AG04449 (cell line): ENCODE results near the gene OR7C1.
"Not testable (repeated sequence)": the region's sequence is repeated elsewhere in the genome, so short reads cannot be mapped to it uniquely, and the experiment has no call there.

Experiments used
- CTCF ChIA-PET: fragments of 350-600 bp; formaldehyde crosslinking; extraction: SDS; loops from one replicate; lab custom pipeline; 2021; ENCODE audit warnings: antibody characterized with exemption; lab: Yijun Ruan, JAX
- POLR2A ChIA-PET: fragments of 400-600, 350-600 bp; formaldehyde crosslinking; extraction: SDS; loops from one replicate; lab custom pipeline; 2020; ENCODE audit warnings: antibody characterized with exemption, inconsistent platforms; lab: Yijun Ruan, JAX
- DNase-seq: peaks from one replicate; pipeline ENCODE4 v3.0.0-alpha.2; 2010; ENCODE audit warnings: low read depth, low spot score
- H3K4me3 ChIP-seq: 2 replicates; pipeline ENCODE4 v1.5.1; 2011; ENCODE audit warnings: low read depth, mild to moderate bottlenecking, control low read depth, low read length
- TF ChIP-seq, protein P1 (sequence below): IDR thresholded peaks from one replicate; pipeline ENCODE4 v1.5.1; 2011; ENCODE audit warnings: mild to moderate bottlenecking, moderate library complexity, low read length, control low read depth, inconsistent platforms; ENCODE audit not compliant: insufficient read depth; ENCODE audit errors: missing control alignments

The OR7C1 gene

DNA sequence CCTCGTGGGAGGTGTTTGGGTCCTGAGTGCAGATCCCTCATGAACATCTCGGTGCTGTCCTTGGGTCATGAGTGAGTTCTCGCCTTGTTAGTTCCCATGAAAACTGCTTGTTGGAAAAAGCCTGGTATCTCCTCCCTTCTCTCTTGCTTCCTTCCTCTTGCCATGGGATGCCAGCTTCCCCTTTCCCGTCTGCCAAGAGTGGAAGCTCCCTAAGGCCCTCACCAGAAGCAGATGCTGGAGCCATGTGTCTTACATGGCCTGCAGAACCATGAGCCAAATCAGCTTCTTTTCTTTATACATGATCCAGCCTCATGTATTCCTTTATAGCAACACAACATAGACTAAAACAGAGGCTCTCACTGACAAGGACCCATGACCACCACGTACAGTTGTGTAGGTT is 64.8 kb downstream of the OR7C1 start:
- ChIA-PET CTCF (no interaction called here), POLR2A (no interaction called here)
- no peak overlapping the region for H3K4me3 ChIP-seq
- TF ChIP-seq, protein P1, sequence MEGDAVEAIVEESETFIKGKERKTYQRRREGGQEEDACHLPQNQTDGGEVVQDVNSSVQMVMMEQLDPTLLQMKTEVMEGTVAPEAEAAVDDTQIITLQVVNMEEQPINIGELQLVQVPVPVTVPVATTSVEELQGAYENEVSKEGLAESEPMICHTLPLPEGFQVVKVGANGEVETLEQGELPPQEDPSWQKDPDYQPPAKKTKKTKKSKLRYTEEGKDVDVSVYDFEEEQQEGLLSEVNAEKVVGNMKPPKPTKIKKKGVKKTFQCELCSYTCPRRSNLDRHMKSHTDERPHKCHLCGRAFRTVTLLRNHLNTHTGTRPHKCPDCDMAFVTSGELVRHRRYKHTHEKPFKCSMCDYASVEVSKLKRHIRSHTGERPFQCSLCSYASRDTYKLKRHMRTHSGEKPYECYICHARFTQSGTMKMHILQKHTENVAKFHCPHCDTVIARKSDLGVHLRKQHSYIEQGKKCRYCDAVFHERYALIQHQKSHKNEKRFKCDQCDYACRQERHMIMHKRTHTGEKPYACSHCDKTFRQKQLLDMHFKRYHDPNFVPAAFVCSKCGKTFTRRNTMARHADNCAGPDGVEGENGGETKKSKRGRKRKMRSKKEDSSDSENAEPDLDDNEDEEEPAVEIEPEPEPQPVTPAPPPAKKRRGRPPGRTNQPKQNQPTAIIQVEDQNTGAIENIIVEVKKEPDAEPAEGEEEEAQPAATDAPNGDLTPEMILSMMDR, result no peak
- DNase-seq, result no peak

GRCh38 chr19:14769201-14769600 is 65.8 kb downstream of the OR7C1 start:
- CTCF ChIA-PET, result no interaction called here

DNA sequence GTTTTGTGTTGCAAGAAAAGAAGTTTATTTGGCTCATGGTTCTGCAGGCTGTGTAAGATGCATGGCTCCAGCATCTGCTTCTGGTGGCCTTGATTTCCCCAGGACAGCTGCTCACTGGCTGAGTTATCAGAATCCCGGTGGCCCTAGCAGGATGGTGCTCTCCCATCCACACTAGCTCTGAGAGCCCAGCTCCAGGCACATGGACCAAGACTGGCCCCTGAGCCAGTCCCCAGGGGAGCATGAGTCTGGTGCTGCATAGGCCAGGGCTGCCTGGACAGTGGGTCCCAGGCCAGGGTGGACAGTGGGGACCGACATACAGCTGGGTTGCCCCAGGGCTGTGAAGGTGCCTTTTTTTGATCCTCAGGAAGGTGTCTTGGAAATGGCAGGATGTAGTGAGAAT is 67.0 kb downstream of the OR7C1 start:
- no peak for DNase-seq
- ChIA-PET CTCF (no interaction called here), POLR2A (no interaction called here)
- TF ChIP-seq, protein P1, result no peak
- no peak overlapping the region for H3K4me3 ChIP-seq

More at GRCh38 chr19:14769201-14769600, 65.8 kb downstream of the OR7C1 start:
- POLR2A ChIA-PET, result no interaction called here
- no peak overlapping the region for H3K4me3 ChIP-seq
- DNase-seq, result no peak
- TF ChIP-seq, protein P1, result no peak

GRCh38 chr19:14767466-14767971 is 67.5 kb downstream of the OR7C1 start:
- ChIA-PET CTCF (no interaction called here), POLR2A (no interaction called here)
- H3K4me3 ChIP-seq, result no peak overlapping the region
- no peak for DNase-seq
- TF ChIP-seq, protein P1, result no peak

DNA sequence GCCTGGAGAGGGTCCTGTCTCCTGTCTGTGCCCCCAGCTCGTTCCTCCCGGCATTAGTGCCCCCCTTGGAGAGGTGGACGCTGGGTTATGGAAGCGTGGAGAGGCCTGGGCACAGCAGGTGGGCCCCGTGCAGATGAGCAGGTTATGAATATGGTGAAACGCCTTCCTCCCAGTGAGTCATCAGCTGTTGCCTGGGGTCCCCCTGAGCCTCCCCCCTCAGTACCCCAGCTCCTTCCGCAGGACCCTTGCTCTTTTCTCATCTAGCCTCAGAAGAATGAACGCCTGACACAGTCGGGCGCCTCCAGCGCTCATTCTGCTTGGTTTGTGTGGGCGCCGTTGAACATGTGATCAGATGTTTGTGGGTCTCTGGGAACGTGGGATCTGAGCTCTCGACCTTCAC is 69.1 kb downstream of the OR7C1 start:
- CTCF ChIA-PET, POLR2A ChIA-PET, H3K4me3 ChIP-seq, DNase-seq: not testable (repeated sequence)

GRCh38 chr19:14765403-14765802 is 69.6 kb downstream of the OR7C1 start:
- H3K4me3 ChIP-seq, DNase-seq, CTCF ChIA-PET, POLR2A ChIA-PET: not testable (repeated sequence)

GRCh38 chr19:14764401-14764800 is 70.6 kb downstream of the OR7C1 start:
- ChIA-PET CTCF (no interaction called here), POLR2A (no interaction called here)
- no peak overlapping the region for H3K4me3 ChIP-seq
- DNase-seq, result no peak
- TF ChIP-seq, protein P1, result no peak
